H9 (cell line): Measurements from ENCODE around the gene PNKD. TPM values are rescaled to one million over a fixed set of nuclear protein-coding genes. Genes with fewer than 3 reads are reported as not detected.

ENCODE experiments used
- DNase-seq: peaks from one replicate; pipeline ENCODE4 v3.0.0-alpha.2; 2017
- H2AFZ ChIP-seq: one replicate; pipeline ENCODE4 v1.6.1; 2013; ENCODE audit warnings: mild to moderate bottlenecking, low read length, control low read depth, moderate library complexity
- H2AK5ac ChIP-seq: 2 replicates; pipeline ENCODE4 v1.6.1; 2013; ENCODE audit warnings: low read length, control low read depth, mixed read lengths; ENCODE audit not compliant: insufficient read length
- H2BK120ac ChIP-seq: one replicate; pipeline ENCODE4 v1.6.1; 2013; ENCODE audit warnings: low read depth, mild to moderate bottlenecking, low read length, control low read depth, inconsistent platforms; ENCODE audit not compliant: poor library complexity, severe bottlenecking
- H2BK12ac ChIP-seq: 2 replicates; pipeline ENCODE4 v1.6.1; 2013; ENCODE audit warnings: low read length, control low read depth, mixed read lengths, low read depth; ENCODE audit not compliant: insufficient read length
- H2BK15ac ChIP-seq: 2 replicates; pipeline ENCODE4 v1.6.1; 2013; ENCODE audit warnings: low read depth, low read length, control low read depth
- H2BK20ac ChIP-seq: one replicate; pipeline ENCODE4 v1.6.1; 2013; ENCODE audit warnings: low read depth, mild to moderate bottlenecking, low read length, control low read depth, inconsistent platforms; ENCODE audit not compliant: poor library complexity, severe bottlenecking
- H2BK5ac ChIP-seq: 2 replicates; pipeline ENCODE4 v1.6.1; 2013; ENCODE audit warnings: low read length, control low read depth, mixed read lengths; ENCODE audit not compliant: insufficient read length
- H3K14ac ChIP-seq: 2 replicates; pipeline ENCODE4 v1.6.1; 2013; ENCODE audit warnings: low read length, control low read depth; ENCODE audit not compliant: insufficient read depth
- H3K18ac ChIP-seq: 2 replicates; pipeline ENCODE4 v1.6.1; 2013; ENCODE audit warnings: low read depth, mild to moderate bottlenecking, mixed read lengths, low read length, control low read depth; ENCODE audit not compliant: insufficient read length
- H3K23ac ChIP-seq: 2 replicates; pipeline ENCODE4 v1.6.1; 2013; ENCODE audit warnings: low read length, control low read depth, mixed read lengths, low read depth; ENCODE audit not compliant: insufficient read length
- H3K23me2 ChIP-seq: 2 replicates; pipeline ENCODE4 v1.6.1; 2013; ENCODE audit warnings: low read depth, mild to moderate bottlenecking, mixed read lengths, low read length, control low read depth; ENCODE audit not compliant: insufficient read length, poor library complexity, severe bottlenecking
- H3K27ac ChIP-seq: 2 replicates; pipeline ENCODE4 v1.5.1; 2013; ENCODE audit warnings: low read length, control low read depth, mixed read lengths, low read depth; ENCODE audit not compliant: insufficient read length
- H3K27me3 ChIP-seq: 2 replicates; pipeline ENCODE4 v1.6.1; 2013; ENCODE audit warnings: low read length, control low read depth, inconsistent platforms; ENCODE audit not compliant: insufficient read depth
- H3K4ac ChIP-seq: 2 replicates; pipeline ENCODE4 v1.6.1; 2013; ENCODE audit warnings: low read depth, mild to moderate bottlenecking, control low read depth, inconsistent platforms, low read length, moderate library complexity
- H3K4me1 ChIP-seq: 2 replicates; pipeline ENCODE4 v1.6.1; 2013; ENCODE audit warnings: low read length, control low read depth, inconsistent platforms; ENCODE audit not compliant: insufficient read depth
- H3K4me2 ChIP-seq: 2 replicates; pipeline ENCODE4 v1.6.1; 2013; ENCODE audit warnings: low read length, control low read depth, mixed read lengths; ENCODE audit not compliant: insufficient read length, insufficient read depth
- H3K56ac ChIP-seq: 2 replicates; pipeline ENCODE4 v1.6.1; 2013; ENCODE audit warnings: low read depth, mild to moderate bottlenecking, mixed read lengths, low read length, control low read depth; ENCODE audit not compliant: insufficient read length
- H3K79me1 ChIP-seq: 2 replicates; pipeline ENCODE4 v1.6.1; 2013; ENCODE audit warnings: low read depth, mild to moderate bottlenecking, moderate library complexity, low read length, control low read depth, inconsistent platforms; ENCODE audit not compliant: insufficient read depth, poor library complexity, severe bottlenecking
- H3K79me2 ChIP-seq: 2 replicates; pipeline ENCODE4 v1.6.1; 2013; ENCODE audit warnings: low read length, control low read depth, inconsistent platforms; ENCODE audit not compliant: insufficient read depth
- H3K9ac ChIP-seq: 2 replicates; pipeline ENCODE4 v1.6.1; 2013; ENCODE audit warnings: low read length, control low read depth, mixed read lengths; ENCODE audit not compliant: insufficient read length; ENCODE audit errors: extremely low read depth
- H3K9me3 ChIP-seq: one replicate; pipeline ENCODE4 v1.6.1; 2013; ENCODE audit warnings: low read depth, low read length, inconsistent platforms; ENCODE audit not compliant: control insufficient read depth
- H3T11ph ChIP-seq: one replicate; pipeline ENCODE4 v1.6.1; 2013; ENCODE audit warnings: mild to moderate bottlenecking, low read length, control low read depth, inconsistent platforms
- H4K20me1 ChIP-seq: one replicate; pipeline ENCODE4 v1.6.1; 2013; ENCODE audit not compliant: control insufficient read depth, insufficient read length, insufficient read depth
- H4K5ac ChIP-seq: 2 replicates; pipeline ENCODE4 v1.6.1; 2013; ENCODE audit warnings: low read depth, mild to moderate bottlenecking, mixed read lengths, low read length, control low read depth; ENCODE audit not compliant: insufficient read length
- H4K8ac ChIP-seq: replicated peaks from 2 replicates; pipeline ENCODE4 v1.6.1; 2013; ENCODE audit warnings: low read length, control low read depth, mixed read lengths, low read depth; ENCODE audit not compliant: insufficient read length
- H4K91ac ChIP-seq: 2 replicates; pipeline ENCODE4 v1.6.1; 2013; ENCODE audit warnings: low read depth, mild to moderate bottlenecking, moderate library complexity, mixed read lengths, low read length, control low read depth; ENCODE audit not compliant: insufficient read length
- H3K27ac Mint-ChIP-seq, 3 experiments: 2 replicates in 2 of 3; 3 replicates in 1 of 3; pipeline ENCODE4 v1.8.0; 2020 to 2021; ENCODE audit warnings: mixed read lengths in 3 of 3, mild to moderate bottlenecking in 1 of 3, moderate library complexity in 1 of 3
- H3K27me3 Mint-ChIP-seq: 2 replicates; pipeline ENCODE4 v1.8.0; 2021; ENCODE audit warnings: low read depth, mild to moderate bottlenecking, moderate library complexity, mixed read lengths
- H3K36me3 Mint-ChIP-seq, 3 experiments: 2 replicates in 2 of 3; 3 replicates in 1 of 3; pipeline ENCODE4 v1.8.0; 2020 to 2021; ENCODE audit warnings: low read depth in 3 of 3, mixed read lengths in 3 of 3; ENCODE audit not compliant: insufficient read depth in 1 of 3
- H3K4me1 Mint-ChIP-seq, 2 experiments: 2 replicates each; pipeline ENCODE4 v1.8.0; 2020; ENCODE audit warnings: mixed read lengths in 2 of 2
- H3K4me3 Mint-ChIP-seq, 2 experiments: 2 replicates in 1 of 2; 3 replicates in 1 of 2; pipeline ENCODE4 v1.8.0; 2020 to 2021; ENCODE audit warnings: mild to moderate bottlenecking in 2 of 2, mixed read lengths in 2 of 2, moderate library complexity in 1 of 2
- H3K9me3 Mint-ChIP-seq, 2 experiments: 2 replicates in 1 of 2; 3 replicates in 1 of 2; pipeline ENCODE4 v1.8.0; 2020; ENCODE audit warnings: mild to moderate bottlenecking in 2 of 2, mixed read lengths in 2 of 2, moderate library complexity in 1 of 2
- WGBS: extraction: QIAGEN DNeasy Blood & Tissue Kit; methylation state at CpG from one replicate; pipeline ENCODE4 v1.1.7; 2013; ENCODE audit warnings: missing lambda C conversion rate, low lambda C conversion rate, mixed read lengths; ENCODE audit not compliant: insufficient read length; ENCODE audit errors: extremely low coverage; 5-methylcytosine and 5-hydroxymethylcytosine counted together
- total RNA-seq: library from RNA; stranded (reverse); gene quantifications from 2 replicates; pipeline ENCODE4 v1.2.1, GENCODE V29; 2021
- TF ChIP-seq, protein P1 (sequence below): fragments of 200-600 bp; sonication (generic); conservative IDR thresholded peaks from 3 replicates; pipeline ENCODE4 v1.8.0; 2021; ENCODE audit warnings: antibody characterized with exemption, mild to moderate bottlenecking

The PNKD gene
- total RNA-seq, 1 experiment from 2014 or later, result 31.6 TPM

DNA sequence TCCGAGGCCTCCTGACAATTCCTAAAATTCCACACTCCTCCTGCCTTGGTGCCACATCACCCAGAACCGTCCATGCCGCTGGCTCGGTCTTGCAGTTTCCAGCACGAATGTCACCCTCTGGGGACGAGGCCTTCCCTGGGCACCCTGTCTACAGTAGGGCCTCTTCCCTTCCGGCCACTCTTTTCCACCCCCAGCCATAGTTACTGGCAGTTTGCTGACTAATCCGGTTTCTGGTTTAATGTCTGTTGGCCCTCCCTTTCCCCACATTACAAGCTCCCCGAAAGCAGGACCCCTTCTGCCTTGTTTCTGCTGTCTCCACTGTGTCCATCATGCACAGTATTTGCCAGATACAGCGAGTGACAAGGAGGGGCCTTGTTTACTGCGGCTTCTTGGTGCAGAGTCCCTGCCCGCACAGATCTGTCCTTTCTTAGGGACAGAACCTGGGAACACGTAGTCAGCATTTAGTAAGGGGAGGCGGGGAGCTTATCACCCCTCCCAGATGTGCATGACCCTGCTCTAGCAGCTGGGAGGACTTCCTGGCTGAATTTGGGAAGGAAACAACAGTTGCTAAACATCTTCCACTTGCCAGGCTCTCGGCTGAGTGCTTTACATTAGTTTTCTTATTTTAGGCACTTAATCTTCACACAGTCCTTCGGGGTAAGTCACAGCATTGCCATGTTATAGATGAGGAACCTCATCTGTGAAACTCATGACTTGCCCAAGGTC lies 62.8 kb downstream of the PNKD start:
- no CpG with 5 or more reads among the region's 16 CpGs for WGBS
- Histone ChIP-seq H2BK5ac (no peak overlapping the region), H3K27me3 (no peaks in the 10 kb centered on the region), H3K56ac (no peak overlapping the region), H3K23ac (no peak overlapping the region), H3K4ac (no peak overlapping the region), H3K9ac (peak overlapping the region; percentile 4), H2BK20ac (no peak overlapping the region), H4K20me1 (no peaks in the 10 kb centered on the region), H2BK120ac (no peak overlapping the region), H2BK12ac (no peak overlapping the region), H4K5ac (no peak overlapping the region), H4K91ac (no peak overlapping the region), H3K18ac (no peak overlapping the region), H3K23me2 (no peaks in the 10 kb centered on the region), H3K9me3 (no peaks in the 10 kb centered on the region), H3K14ac (peak overlapping the region; percentile 6; the same call in 1 of the 2 replicates), H4K8ac (no peak overlapping the region), H3K4me2 (no peak overlapping the region), H2BK15ac (no peak overlapping the region), H2AFZ (no peak overlapping the region), H3T11ph (no peak overlapping the region), H3K27ac (no peak overlapping the region), H3K4me1 (no peaks in the 10 kb centered on the region), H2AK5ac (no peak overlapping the region), H3K79me1 (no peaks in the 10 kb centered on the region), H3K79me2 (no peaks in the 10 kb centered on the region)
- DNase-seq, result no peak
- Mint-ChIP-seq H3K27me3 (no peaks in the 10 kb centered on the region), H3K36me3 (no peaks in the 10 kb centered on the region), H3K4me3 (no peak overlapping the region; a peak in 1 of 5 replicates), H3K4me1 (peaks cover 16 to 25% of the 10 kb centered on the region in 2 experiments), H3K27ac (peak overlapping the region; percentile 46 to 92 (median 85); a peak in 5 of 7 replicates), H3K9me3 (no peaks in the 10 kb centered on the region)
- TF ChIP-seq, protein P1, sequence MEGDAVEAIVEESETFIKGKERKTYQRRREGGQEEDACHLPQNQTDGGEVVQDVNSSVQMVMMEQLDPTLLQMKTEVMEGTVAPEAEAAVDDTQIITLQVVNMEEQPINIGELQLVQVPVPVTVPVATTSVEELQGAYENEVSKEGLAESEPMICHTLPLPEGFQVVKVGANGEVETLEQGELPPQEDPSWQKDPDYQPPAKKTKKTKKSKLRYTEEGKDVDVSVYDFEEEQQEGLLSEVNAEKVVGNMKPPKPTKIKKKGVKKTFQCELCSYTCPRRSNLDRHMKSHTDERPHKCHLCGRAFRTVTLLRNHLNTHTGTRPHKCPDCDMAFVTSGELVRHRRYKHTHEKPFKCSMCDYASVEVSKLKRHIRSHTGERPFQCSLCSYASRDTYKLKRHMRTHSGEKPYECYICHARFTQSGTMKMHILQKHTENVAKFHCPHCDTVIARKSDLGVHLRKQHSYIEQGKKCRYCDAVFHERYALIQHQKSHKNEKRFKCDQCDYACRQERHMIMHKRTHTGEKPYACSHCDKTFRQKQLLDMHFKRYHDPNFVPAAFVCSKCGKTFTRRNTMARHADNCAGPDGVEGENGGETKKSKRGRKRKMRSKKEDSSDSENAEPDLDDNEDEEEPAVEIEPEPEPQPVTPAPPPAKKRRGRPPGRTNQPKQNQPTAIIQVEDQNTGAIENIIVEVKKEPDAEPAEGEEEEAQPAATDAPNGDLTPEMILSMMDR, result no peak
